ENCODE measurements around the gene PDE6H. TPM values are rescaled to one million over a fixed set of nuclear protein-coding genes. Genes with fewer than 3 reads are reported as not detected.
A peak's percentile ranks its signal among the peaks of the same experiment; 100 is the strongest.

Gene PDE6H
- total RNA-seq, 1 experiment from 2014 or later = not detected

DNA sequence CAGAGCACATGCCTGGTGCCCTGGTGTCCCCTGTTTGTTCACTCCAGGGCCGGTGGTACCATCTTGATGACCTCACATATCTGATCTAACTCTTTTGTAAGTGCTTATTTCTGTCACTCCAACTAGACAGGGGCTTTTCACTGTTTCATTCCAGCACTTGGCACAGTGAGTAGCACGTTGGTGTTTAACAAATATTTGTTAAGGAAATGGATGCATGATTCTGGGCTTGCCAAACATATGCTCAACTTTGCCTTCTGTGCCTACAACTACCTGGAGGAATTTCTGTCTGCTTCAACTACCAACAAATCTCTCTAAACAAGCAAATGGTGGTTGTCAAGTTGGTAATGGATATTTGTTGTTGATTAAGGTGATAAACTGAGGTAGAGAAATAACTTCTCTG is 31.6 kb downstream of the PDE6H start:
- intact Hi-C loops (cut with micrococcal nuclease; ENCODE audit: unreplicated experiment) = no loop called here
- ChIA-PET CTCF (no interaction called here), POLR2A (ENCODE audit: unreplicated experiment) (no interaction called here)
- peaks cover 3% of the 10 kb centered on the region; the same call in 1 of the 2 replicates for H3K9me2 ChIP-seq (ENCODE audit: insufficient read depth)
- DNase-seq = no peak
- H3K9me3 ChIP-seq (ENCODE audit: insufficient read depth, low read depth) = no peaks in the 10 kb centered on the region
- no peaks in the 10 kb centered on the region for H4K20me1 ChIP-seq (ENCODE audit: insufficient read depth)
- no peaks in the 10 kb centered on the region for H3K36me3 ChIP-seq (ENCODE audit: low read depth)
- H3K27me3 ChIP-seq (ENCODE audit: insufficient read depth, low read depth) = no peaks in the 10 kb centered on the region
- no peak overlapping the region for H3K4me3 ChIP-seq
- H3K4me1 ChIP-seq (replicated peaks; ENCODE audit: insufficient read depth) = peaks cover 3% of the 10 kb centered on the region; the same call in 1 of the 2 replicates
- no TSS peak for BruUV-seq (replicated peaks)
- no peaks in the 10 kb centered on the region for H3K79me2 ChIP-seq (ENCODE audit: low read depth)
- no peak overlapping the region for H3K4me2 ChIP-seq
- no peaks in the 10 kb centered on the region for H3F3A ChIP-seq (ENCODE audit: insufficient read depth, low read depth)
- H3K27ac ChIP-seq = no peak overlapping the region
- H2AFZ ChIP-seq = peak overlapping the region; percentile 20; the same call in 1 of the 2 replicates
- no peak for TF ChIP-seq EZH2 (IDR thresholded peaks at IDR 0.05; ENCODE audit: low read depth)
- TF ChIP-seq, protein P1, sequence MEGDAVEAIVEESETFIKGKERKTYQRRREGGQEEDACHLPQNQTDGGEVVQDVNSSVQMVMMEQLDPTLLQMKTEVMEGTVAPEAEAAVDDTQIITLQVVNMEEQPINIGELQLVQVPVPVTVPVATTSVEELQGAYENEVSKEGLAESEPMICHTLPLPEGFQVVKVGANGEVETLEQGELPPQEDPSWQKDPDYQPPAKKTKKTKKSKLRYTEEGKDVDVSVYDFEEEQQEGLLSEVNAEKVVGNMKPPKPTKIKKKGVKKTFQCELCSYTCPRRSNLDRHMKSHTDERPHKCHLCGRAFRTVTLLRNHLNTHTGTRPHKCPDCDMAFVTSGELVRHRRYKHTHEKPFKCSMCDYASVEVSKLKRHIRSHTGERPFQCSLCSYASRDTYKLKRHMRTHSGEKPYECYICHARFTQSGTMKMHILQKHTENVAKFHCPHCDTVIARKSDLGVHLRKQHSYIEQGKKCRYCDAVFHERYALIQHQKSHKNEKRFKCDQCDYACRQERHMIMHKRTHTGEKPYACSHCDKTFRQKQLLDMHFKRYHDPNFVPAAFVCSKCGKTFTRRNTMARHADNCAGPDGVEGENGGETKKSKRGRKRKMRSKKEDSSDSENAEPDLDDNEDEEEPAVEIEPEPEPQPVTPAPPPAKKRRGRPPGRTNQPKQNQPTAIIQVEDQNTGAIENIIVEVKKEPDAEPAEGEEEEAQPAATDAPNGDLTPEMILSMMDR (conservative IDR thresholded peaks at IDR 0.05) = no peak

DNA sequence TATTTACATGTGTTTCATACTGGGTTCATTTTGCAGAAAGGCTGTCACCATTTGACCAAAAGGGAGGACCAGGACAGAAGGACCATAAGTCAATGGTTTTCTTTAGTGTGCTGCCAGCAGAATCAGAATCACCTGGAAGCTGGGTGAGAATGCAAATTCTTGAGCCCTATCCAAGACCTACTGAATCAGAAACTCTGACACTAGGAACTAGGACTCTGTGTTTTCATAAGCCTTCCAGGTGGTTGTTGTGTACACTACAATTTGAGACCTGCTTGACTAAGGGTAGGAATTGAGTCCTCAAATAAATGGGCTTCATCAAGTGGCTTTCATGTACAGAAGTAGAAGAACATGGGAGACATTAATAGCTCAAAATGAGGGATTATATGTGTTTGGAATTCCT is 32.2 kb downstream of the PDE6H start:
- Histone ChIP-seq H2AFZ (no peak overlapping the region), H3K27ac (no peak overlapping the region), H3K9me3 (ENCODE audit: insufficient read depth, low read depth) (no peaks in the 10 kb centered on the region), H3K9me2 (ENCODE audit: insufficient read depth) (peaks cover 3% of the 10 kb centered on the region; the same call in 1 of the 2 replicates), H3K27me3 (ENCODE audit: insufficient read depth, low read depth) (no peaks in the 10 kb centered on the region), H3F3A (ENCODE audit: insufficient read depth, low read depth) (no peaks in the 10 kb centered on the region), H3K4me1 (replicated peaks; ENCODE audit: insufficient read depth) (no peaks in the 10 kb centered on the region), H3K4me2 (no peak overlapping the region), H3K4me3 (no peak overlapping the region), H3K79me2 (ENCODE audit: low read depth) (no peaks in the 10 kb centered on the region), H3K36me3 (ENCODE audit: low read depth) (no peaks in the 10 kb centered on the region), H4K20me1 (ENCODE audit: insufficient read depth) (no peaks in the 10 kb centered on the region)
- CTCF ChIA-PET = interaction anchor here (0.6 kb wide), 1 partner anchor 10 kb away, joined by 8 read pairs; no protein-coding TSS in a partner anchor
- TF ChIP-seq, protein P1 (conservative IDR thresholded peaks at IDR 0.05) = no peak
- no peak for TF ChIP-seq EZH2 (IDR thresholded peaks at IDR 0.05; ENCODE audit: low read depth)
- POLR2A ChIA-PET (ENCODE audit: unreplicated experiment) = no interaction called here
- no TSS peak for BruUV-seq (replicated peaks)
- intact Hi-C loops (cut with micrococcal nuclease; ENCODE audit: unreplicated experiment) = no loop called here
- DNase-seq = no peak

DNA sequence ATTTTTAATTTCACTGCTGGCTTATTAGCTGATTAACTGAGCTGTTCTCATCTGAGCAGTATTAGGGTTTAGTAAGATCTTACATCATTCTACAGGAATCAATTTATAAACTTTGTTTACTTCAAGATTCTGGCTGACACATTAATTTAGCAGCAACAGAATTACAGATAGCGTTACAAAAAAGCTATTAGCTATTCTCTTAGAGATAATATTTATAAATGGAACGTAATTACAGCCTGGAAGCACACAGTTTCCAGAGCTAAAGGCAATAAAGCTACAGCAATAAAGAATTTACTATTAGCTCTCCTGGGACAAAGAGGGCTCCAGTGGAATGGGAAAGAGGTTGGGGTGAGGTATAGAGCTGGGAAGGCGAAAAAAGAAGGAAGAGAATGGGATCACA is 34.7 kb downstream of the PDE6H start:
- H4K20me1 ChIP-seq (ENCODE audit: insufficient read depth) = no peaks in the 10 kb centered on the region
- TF ChIP-seq EZH2 (IDR thresholded peaks at IDR 0.05; ENCODE audit: low read depth) = no peak
- TF ChIP-seq, protein P1 (conservative IDR thresholded peaks at IDR 0.05) = no peak
- no peaks in the 10 kb centered on the region for H3K4me1 ChIP-seq (replicated peaks; ENCODE audit: insufficient read depth)
- no peak overlapping the region for H3K27ac ChIP-seq
- no peaks in the 10 kb centered on the region for H3K79me2 ChIP-seq (ENCODE audit: low read depth)
- H2AFZ ChIP-seq = no peak overlapping the region
- no peak for DNase-seq
- intact Hi-C loops (cut with micrococcal nuclease; ENCODE audit: unreplicated experiment) = no loop called here
- ChIA-PET CTCF (interaction anchor here (0.6 kb wide), 2 partner anchors 146 to 214 kb away, joined by 3 to 10 read pairs; partner anchors contain the start of gene RERG), POLR2A (ENCODE audit: unreplicated experiment) (interaction anchor here (0.5 kb wide), 1 partner anchor 398 kb away, joined by 3 read pairs; no protein-coding TSS in a partner anchor)
- no TSS peak for BruUV-seq (replicated peaks)
- H3K27me3 ChIP-seq (ENCODE audit: insufficient read depth, low read depth) = no peaks in the 10 kb centered on the region
- no peak overlapping the region for H3K4me2 ChIP-seq
- H3F3A ChIP-seq (ENCODE audit: insufficient read depth, low read depth) = no peaks in the 10 kb centered on the region
- no peak overlapping the region for H3K4me3 ChIP-seq
- no peaks in the 10 kb centered on the region for H3K9me3 ChIP-seq (ENCODE audit: insufficient read depth, low read depth)
- no peaks in the 10 kb centered on the region for H3K36me3 ChIP-seq (ENCODE audit: low read depth)
- H3K9me2 ChIP-seq (ENCODE audit: insufficient read depth) = peaks cover 3% of the 10 kb centered on the region; the same call in 1 of the 2 replicates
